Activated naive CD4-positive, alpha-beta T cell treated with Interleukin-2 at 50 U/mL for 16 hours (primary cell): ENCODE results near the gene LRIG1.

Experiments
- DNase-seq: peaks from one replicate; pipeline ENCODE4 v3.0.0-alpha.2; 2020

The LRIG1 gene

DNA sequence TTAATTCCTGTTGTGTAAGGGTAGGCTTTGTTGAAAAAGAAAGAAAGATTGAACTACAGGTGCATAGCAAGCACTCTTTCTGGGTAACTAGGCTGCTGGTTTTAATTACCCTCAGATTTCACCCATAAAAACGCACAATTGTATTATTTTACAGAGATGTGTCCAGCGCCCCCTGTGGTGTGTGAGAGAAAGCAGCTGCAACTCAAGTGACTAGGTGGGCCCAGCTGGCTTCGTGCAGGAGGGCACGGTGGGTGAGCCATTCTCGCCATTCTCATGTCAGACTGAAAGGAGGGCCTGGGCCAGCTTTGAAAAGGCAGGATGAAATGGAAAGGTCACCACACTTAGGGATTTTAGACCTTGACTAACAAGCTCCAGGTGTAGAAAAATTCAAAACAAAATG, 122.6 kb downstream of the LRIG1 start:
- DNase-seq: peak; percentile 53

DNA sequence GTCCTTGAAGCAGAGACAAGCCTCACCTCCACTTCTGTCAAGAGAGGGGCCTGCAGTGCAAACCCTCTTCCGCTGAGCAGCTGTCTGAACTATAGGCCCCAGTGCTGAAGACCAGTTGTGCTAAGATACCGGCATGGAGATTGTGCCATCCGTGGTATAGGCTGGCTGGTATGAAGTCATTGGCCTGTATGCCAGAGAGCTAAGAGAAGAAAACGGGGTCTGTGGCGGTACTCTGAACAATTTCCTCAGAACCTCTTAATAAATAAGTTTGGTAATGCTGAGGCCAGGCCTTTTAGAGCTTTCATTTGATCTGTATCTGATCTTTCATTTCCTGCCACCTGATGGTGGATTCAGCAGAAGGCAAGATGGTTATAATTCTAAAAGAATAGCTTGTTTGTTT, 123.0 kb downstream of the LRIG1 start:
- DNase-seq: no peak

DNA sequence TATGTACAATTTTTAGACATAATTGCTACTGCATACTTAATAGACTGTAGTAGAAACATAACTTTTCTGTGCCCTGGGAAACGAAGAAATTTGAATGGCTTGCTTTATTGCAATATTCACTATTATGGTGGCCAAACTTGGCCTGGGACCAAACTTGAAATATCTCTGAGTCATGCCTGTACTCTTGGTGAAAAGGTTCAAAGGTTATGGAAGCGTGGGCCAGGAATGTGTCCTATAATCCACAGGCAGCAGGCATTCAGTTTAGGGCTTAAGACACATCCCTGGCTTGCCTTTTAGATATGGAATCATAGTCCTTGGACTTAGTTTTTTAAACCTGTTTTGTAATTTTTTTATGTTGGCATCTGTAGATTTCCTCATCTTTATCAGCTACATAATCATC, 124.3 kb downstream of the LRIG1 start:
- no peak for DNase-seq

DNA sequence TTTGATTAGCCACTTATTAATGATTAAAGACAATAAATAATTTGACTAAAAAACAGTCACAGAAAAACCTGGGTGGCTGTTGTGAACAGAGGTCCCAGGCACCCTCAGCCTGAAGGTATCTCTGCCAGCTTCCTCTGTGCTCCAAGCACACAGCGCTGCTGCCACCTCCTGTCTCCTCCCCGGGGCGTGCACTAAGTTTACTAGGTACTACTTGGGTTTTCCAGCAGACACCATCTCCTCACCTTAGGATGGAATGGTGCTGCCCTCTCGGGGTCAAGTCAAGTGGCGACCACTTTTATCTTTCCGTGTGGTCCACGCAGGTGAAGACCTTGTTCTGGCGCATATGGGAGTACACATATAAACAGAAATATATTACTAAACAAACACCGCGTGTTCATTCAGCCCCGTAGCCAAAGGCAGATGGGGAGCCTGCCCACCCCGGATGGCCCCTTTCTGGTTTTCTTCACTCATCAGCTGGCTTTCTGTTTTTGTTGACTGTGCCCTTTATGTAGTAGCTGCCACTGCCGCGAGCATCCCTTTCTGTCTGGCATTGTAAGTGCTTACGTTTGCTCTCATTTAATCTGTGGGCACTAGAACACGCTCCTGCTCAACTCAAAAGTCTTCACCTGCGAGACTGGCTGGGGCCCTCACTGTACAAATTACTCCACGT, 128.0 kb downstream of the LRIG1 start:
- peak; percentile 23 for DNase-seq

- no peak for DNase-seq
These were observed 129.4 kb downstream of the LRIG1 start for GRCh38 chr3:66371432-66371831.

DNA sequence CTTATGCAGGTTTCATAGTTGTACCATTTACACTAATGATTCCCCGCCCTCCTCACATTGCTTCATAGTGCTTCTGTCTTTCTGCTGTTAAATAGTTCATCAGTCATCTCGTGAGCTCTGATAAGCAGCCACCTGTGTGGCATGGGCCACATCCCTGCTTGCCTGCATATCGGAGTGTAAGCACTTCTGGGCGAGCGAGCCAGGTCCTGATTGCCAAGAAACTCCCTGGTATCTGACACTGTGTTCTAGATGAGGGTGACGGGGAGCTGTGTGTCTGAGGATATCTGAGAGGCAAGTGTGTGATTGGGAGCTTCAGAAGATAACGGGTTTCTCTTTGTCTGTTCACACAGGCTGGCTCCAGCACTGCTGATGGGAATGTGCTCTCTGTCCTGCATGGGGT, 130.6 kb downstream of the LRIG1 start:
- DNase-seq: no peak

DNA sequence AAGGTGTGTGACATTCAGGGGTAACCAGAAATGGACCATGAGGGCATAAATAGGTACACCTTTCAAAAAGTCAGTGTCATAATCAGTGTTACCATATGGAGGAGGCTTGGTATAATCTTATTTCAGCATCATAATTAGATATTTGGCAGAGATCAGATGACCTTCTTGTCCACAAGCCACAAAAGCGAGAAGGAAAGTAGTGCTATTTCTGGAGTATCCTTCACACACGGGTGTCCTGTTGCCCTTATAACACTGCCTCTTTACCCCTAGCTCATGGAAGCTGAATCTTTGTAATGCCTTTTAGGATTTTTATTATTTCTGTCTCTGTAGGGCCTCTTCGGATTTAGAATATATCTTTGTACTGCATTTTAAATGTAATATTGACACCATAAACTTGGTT, 132.8 kb downstream of the LRIG1 start:
- no peak for DNase-seq

- no peak for DNase-seq
These were observed 134.1 kb downstream of the LRIG1 start for GRCh38 chr3:66366747-66367146.

DNA sequence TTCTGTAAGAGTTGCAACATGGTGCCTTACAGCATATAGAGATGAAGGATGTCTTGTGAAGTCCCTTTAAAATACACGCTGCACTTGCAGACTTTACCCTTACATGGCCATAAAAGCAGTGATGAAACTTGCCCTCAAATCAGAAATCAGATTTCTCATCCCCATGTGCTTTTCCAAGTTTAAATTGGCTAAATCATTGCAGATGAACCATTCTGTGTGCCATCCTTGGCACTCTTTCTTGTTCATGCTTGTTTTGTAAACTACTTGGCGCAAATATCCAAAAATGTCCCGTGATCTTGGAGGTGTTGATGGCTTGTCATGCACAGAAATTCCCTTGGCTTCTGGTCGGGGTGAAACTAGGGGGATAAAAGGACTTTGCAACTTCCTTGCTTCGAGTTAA, 135.7 kb downstream of the LRIG1 start:
- DNase-seq: no peak

GRCh38 chr3:66363148-66363547, 137.7 kb downstream of the LRIG1 start:
- no peak for DNase-seq

- no peak for DNase-seq
These were observed 138.3 kb downstream of the LRIG1 start for GRCh38 chr3:66362541-66362941.

- DNase-seq: no peak
These were observed 139.5 kb downstream of the LRIG1 start for GRCh38 chr3:66361356-66361755.

DNA sequence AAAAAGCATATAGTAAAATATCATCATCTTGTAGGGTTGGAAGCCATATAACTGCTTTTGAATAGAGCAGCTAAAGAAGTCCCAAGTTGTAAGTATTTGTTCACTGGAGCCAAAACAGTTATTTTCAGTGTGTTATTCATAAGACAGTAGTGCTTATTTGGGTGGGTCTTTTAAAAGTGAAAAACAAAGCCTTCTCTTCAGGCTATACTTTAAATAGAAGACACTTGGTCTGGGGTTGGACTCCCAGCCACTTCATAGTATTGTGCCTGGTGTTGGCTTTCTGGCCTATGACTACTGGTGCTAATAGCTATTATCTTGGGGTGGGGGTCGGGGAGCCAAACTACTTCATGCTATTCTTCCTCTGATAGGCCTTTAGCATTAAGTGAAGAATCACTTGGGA, 144.8 kb downstream of the LRIG1 start:
- no peak for DNase-seq

GRCh38 chr3:66355394-66355793, 145.4 kb downstream of the LRIG1 start:
- no peak for DNase-seq

DNA sequence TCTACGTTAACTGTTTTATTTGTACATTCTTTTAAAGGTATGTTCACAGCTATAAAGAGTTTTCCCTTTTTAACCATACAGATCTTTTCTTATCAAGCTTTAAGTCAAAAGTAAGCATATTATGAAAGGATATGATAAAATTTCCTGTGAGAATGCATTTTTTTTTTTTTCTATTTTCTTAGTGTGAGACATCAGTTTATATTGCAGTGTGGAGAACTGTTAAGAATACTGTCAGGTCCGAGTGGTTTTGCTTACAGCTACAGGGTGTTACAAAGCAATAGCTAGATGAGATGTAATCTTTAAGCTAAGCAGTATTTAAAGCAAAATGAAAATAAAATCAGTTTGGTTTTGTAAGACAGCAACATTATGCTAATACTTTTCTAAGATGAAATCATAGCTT, 146.8 kb downstream of the LRIG1 start:
- no peak for DNase-seq

- no peak for DNase-seq
These were observed 147.3 kb downstream of the LRIG1 start for GRCh38 chr3:66353530-66353929.

- DNase-seq: no peak
These were observed 147.8 kb downstream of the LRIG1 start for GRCh38 chr3:66353039-66353438.

DNA sequence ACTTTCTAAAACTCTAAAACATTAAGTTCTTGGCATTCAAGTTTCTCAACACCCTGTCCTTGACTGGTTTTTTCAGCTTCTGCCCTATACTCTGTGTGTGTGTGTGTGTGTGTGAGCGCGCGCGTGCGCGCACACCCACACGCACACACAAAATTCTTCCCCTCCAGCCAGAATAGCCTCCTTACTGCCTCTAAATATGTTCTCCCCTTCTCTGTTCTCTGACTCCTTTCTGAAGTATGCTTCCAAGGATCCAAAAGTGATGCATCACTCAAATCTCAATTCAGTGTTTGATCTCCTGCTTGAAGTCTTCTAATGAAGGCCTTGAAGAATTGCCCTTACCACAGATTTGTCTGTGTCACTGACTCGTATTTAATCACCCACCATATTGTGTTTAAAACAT, 150.2 kb downstream of the LRIG1 start:
- DNase-seq: no peak

DNA sequence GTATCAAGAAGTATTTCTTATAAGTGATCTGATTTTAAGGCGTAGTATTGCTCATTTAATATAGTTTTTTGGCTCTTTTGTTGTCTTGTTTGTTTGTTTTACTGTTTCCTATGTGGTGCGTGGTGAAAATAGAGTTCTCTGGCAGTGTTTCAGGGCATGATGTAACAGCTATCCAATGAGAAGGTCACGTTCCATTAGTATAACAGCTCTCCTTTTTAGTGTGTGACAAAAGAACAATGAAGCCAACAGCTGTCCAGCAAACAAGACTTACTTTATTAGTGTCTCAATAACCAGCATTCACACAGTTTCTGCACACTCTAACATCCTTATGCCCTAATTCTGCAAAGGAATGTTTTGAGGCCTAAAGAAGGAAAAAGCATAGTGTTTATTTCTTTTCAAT, 152.1 kb downstream of the LRIG1 start:
- DNase-seq: no peak

DNA sequence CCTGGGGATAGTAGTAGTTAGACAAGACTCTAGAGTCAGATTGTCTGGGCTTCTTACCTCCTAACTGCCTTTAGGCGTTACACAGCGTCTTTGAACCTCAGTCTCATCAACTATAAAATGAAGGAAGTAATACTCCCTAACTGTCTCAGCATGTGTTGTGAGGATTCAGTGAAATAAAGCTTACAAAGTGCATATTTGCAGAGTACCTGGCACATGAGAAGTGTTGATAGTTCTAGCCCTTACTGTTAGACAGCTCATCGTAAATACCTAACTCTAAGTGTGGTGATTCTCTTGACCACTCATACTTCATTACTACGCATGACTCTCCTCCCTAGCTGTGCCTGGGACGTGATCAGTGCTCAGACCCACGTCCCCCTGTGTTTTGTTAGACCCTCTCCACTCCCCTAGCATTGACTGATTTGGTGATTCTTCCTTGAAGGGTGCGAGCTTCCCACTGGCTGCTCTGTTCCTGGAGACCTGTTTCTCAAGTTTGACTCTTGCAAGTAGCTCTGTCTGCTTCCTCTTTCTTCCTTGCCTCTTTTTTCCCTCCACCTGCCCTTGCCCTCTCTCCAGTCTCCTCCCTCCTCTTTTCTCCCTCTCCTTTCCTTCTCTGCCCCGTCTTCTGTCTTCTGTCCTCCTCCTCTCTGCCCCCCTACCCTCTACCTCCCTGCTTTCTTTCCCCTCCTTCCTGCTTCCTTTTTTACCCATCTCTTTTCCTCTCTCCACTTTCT, 155.8 kb downstream of the LRIG1 start:
- no peak for DNase-seq

DNA sequence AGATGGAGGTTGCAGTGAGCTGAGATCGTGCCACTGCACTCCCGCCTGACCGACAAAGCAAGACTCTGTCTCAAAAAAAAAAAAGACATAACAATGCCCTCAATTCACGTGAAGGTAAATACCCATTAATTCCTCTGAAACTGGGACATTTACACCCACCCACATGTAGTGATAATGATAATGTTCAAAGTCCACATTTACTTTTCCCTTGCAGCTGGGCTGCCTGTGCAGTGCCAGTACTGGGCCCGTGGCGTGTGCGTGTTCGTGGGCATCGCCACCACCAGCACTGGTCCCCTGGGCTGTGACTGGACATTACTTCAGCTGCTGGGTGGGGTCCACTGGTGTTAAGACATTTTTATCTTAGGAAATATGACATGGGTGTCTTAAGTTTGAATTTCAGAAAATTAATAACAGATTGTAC, 156.4 kb downstream of the LRIG1 start:
- DNase-seq: no peak

DNA sequence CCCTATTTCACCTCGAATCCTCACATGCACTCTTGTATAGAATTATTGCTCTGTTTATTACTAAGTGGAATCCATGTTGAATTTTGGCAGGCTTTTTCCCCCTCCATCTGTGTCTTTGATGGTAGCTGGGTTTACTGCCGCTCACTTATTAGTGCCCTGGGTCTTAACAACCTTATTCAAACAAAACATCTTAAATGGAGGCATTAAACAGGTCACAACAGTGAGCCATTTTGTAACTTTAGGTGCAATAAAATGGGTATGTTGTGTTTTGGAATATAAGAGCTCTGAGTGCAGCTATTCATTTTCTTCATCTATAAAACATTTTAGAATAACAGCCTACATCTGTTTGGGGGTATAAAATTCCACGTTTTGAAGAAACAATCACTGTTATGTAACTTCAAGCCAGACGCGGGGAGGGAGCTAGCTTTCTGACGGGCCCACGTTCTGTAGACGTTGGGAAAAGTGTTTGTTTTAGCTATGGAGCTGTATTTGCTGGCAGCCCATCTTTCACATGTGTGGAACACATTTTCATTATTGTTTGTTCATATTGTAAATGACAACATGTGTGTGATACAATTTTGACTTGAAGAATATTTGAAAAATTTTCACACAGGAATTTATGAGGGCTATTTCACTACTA, 158.0 kb downstream of the LRIG1 start:
- DNase-seq: no peak

DNA sequence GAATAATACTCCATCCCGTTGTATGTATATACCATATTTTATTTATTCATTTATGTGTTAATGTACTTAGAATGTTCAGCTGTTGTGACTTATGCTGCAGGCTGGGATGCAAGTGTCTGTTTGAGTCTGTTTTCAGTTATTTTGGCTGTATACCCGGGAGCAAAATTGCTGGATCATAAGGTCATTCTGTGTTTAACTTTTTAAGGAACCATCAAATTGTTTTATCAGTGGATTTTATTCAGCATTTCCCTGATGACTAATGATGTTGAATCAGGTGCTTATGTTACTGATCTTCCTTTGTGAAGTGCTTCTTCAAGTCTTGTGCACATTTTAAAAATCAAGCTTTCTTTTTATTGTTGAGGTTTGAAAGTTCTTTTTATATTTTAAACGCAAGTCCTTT, 161.9 kb downstream of the LRIG1 start:
- no peak for DNase-seq

- no peak for DNase-seq
These were observed 164.5 kb downstream of the LRIG1 start for GRCh38 chr3:66336333-66336766.
